ENCODE data around the gene LCE3E.

LCE3E gene

DNA sequence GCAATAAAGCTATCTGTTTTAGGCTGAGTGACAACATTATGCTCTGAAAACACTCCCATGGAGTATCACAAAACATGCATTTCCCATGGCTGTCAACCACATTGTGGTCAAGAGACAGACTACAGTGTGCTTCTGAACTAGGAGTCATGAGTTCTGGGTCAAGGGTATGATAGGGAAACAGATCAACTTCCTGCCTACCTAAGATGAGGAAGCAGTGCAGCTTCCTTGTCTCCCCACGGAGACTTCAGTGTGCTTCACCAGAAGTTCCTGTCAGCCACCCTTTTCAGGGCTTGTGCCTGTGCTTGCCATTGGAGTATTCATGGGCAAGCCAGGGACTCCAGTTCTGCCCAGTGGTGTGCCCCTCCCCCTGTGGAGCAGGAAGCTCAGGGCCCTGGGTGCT, 19.9 kb downstream of the LCE3E start:
- DNase-seq (ENCODE audit: low read depth): no peak
- no peak overlapping the region for H3K4me3 ChIP-seq (ENCODE audit: low read depth, low read length)
- TF ChIP-seq MYC (IDR thresholded peaks at IDR 0.05; ENCODE audit: low read depth, low read length) (no peak), POLR2A (IDR thresholded peaks at IDR 0.05; ENCODE audit: extremely low read depth, insufficient read length) (no peak)
- TF ChIP-seq, protein P1, sequence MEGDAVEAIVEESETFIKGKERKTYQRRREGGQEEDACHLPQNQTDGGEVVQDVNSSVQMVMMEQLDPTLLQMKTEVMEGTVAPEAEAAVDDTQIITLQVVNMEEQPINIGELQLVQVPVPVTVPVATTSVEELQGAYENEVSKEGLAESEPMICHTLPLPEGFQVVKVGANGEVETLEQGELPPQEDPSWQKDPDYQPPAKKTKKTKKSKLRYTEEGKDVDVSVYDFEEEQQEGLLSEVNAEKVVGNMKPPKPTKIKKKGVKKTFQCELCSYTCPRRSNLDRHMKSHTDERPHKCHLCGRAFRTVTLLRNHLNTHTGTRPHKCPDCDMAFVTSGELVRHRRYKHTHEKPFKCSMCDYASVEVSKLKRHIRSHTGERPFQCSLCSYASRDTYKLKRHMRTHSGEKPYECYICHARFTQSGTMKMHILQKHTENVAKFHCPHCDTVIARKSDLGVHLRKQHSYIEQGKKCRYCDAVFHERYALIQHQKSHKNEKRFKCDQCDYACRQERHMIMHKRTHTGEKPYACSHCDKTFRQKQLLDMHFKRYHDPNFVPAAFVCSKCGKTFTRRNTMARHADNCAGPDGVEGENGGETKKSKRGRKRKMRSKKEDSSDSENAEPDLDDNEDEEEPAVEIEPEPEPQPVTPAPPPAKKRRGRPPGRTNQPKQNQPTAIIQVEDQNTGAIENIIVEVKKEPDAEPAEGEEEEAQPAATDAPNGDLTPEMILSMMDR (IDR thresholded peaks at IDR 0.05; ENCODE audit: low read depth, low read length): no peak
- TF ChIP-seq, protein P2, sequence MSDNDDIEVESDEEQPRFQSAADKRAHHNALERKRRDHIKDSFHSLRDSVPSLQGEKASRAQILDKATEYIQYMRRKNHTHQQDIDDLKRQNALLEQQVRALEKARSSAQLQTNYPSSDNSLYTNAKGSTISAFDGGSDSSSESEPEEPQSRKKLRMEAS (IDR thresholded peaks at IDR 0.05; ENCODE audit: low read depth, low read length): no peak

DNA sequence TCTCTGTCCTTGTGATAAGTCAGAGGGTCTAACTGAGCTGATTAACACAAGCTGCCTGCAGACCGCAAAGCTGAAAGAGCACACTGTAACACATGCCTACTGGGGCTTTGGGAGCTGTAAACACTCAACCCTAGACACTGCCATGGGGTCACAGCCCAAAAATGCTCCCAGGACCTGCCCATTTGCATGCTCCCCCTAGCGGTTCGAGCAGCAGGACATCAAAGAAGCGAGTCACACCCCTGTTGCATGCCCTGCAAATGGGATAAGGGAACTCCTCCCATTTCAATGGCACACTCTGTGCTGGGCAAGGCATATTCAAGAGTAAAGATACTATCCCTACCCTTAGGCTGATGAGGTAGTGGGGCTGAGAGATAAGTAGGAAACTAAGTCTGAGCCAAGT, 22.8 kb downstream of the LCE3E start:
- TF ChIP-seq MYC (IDR thresholded peaks at IDR 0.05; ENCODE audit: low read depth, low read length) (no peak), POLR2A (IDR thresholded peaks at IDR 0.05; ENCODE audit: extremely low read depth, insufficient read length) (no peak)
- TF ChIP-seq, protein P2 (IDR thresholded peaks at IDR 0.05; ENCODE audit: low read depth, low read length): no peak
- TF ChIP-seq, protein P1 (IDR thresholded peaks at IDR 0.05; ENCODE audit: low read depth, low read length): no peak
- H3K4me3 ChIP-seq (ENCODE audit: low read depth, low read length): no peak overlapping the region
- peak; percentile 10 for DNase-seq (ENCODE audit: low read depth)

DNA sequence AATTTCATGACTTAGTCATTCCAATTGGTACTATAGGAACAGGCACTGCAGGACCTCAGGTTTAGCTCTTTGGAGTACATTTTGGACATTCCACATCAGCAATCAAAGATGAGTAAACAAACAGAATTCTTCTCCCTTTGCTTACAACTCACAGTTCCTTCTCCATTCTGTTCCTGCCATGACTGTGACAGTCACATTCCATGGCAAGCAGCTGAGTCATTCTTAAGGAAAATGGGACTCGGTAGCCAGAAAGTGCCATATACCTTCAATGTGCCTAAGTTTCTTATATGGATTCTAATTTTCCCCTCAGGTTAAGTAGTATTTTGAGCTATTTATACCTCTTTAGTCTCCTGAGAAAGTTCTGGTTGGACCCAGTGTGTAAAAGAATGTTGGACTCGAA, 26.7 kb downstream of the LCE3E start:
- TF ChIP-seq POLR2A (IDR thresholded peaks at IDR 0.05; ENCODE audit: extremely low read depth, insufficient read length): no peak
- TF ChIP-seq MYC (IDR thresholded peaks at IDR 0.05; ENCODE audit: low read depth, low read length): no peak
- TF ChIP-seq, protein P1 (IDR thresholded peaks at IDR 0.05; ENCODE audit: low read depth, low read length): no peak
- TF ChIP-seq, protein P2 (IDR thresholded peaks at IDR 0.05; ENCODE audit: low read depth, low read length): no peak
- DNase-seq (ENCODE audit: low read depth): no peak
- no peak overlapping the region for H3K4me3 ChIP-seq (ENCODE audit: low read depth, low read length)

DNA sequence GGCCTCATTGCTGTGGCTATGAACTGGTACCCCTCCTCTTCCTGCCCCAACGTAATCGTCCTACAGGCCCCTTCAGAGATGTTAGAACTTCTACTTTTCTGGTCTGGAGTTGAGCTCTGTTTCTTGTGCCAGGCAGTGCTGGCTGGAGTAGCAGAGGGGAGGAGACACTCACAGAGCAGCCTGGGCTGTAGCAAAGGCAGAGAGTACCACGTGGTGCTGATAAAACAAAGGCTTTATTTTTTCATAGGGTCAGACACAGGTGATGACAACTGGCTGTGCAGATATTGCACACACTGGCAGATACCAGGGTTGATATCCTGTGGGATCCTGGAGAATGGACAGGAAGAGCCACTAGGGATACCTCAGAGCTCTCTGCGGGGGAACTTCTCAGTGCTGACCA, 29.1 kb downstream of the LCE3E start:
- DNase-seq (ENCODE audit: low read depth): no peak
- no peak for TF ChIP-seq MYC (IDR thresholded peaks at IDR 0.05; ENCODE audit: low read depth, low read length)

DNA sequence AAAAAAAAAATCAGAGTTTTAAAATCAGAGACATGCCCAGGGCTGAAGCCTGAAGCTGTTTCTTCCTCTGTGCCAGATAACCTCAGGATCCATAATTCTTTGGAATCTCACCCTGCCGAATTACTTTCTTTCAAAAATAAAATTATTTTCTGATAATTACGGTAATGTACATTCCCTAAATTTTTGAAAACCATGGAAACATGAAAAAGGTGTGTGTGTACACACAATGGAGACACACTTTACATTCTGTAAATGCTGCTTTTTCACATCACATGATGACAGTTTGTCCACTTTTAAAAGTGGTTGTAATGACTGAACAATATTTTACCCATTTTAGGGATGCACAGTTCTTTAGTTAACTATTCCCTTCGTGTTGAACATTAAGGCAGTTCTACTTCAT, 30.8 kb downstream of the LCE3E start:
- H3K4me3 ChIP-seq (ENCODE audit: low read depth, low read length): no peak overlapping the region
- DNase-seq (ENCODE audit: low read depth): no peak
- TF ChIP-seq, protein P1 (IDR thresholded peaks at IDR 0.05; ENCODE audit: low read depth, low read length): no peak

More for the DNA sequence above, 29.1 kb downstream of the LCE3E start:
- no peak overlapping the region for H3K4me3 ChIP-seq (ENCODE audit: low read depth, low read length)

DNA sequence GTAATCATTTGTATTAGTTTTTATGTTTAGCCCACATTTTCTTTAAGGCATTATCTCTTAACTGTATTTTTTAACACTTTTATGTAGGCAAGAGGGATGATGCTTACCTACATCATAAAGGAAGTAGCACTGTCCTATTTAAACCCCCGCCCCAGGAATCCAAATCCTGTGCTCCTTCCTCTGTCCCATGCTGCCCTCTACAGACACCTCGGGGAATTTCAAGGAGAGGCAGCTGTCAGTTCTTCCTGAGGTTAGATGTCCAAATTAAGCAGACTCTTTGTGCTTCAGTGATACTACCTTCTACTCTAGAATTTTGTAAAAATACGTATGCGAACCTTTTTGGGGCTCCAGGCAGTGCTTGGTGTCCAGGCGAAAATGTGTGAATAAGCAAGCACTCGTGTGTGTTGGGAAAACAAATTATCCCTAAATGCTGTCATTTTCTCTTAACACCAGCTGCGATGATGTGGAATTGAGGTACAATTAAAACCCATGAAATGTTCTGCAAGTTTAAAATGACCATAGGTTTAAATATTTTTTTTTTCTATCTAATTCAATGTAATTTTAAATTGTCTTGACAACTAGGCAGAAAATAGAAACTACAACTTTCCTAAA, 33.1 kb downstream of the LCE3E start:
- TF ChIP-seq, protein P1 (IDR thresholded peaks at IDR 0.05; ENCODE audit: low read depth, low read length): peak; percentile 87
- no peak for TF ChIP-seq MYC (IDR thresholded peaks at IDR 0.05; ENCODE audit: low read depth, low read length)
- DNase-seq (ENCODE audit: low read depth): peak; percentile 62
- no peak overlapping the region for H3K4me3 ChIP-seq (ENCODE audit: low read depth, low read length)

Data from NB4 (cell line).